Neural progenitor cell (in vitro differentiated cells): ENCODE measurements around the gene SEC16B.

Experiments
- CTCF ChIP-seq: fragments of 200-600 bp; sonication (generic); IDR thresholded peaks from 2 replicates; pipeline ENCODE4 v1.5.1; 2017; ENCODE audit warnings: antibody characterized with exemption, mild to moderate bottlenecking
- EZH2 ChIP-seq: fragments of 200-600 bp; sonication (generic); IDR thresholded peaks from 2 replicates; pipeline ENCODE4 v1.6.1; 2017; ENCODE audit warnings: antibody characterized with exemption, mild to moderate bottlenecking, moderate library complexity

GRCh38 chr1:177941976-177942375 is 27.9 kb downstream of the SEC16B start:
- TF ChIP-seq CTCF: no peak
- no peak for TF ChIP-seq EZH2
